ENCODE measurements around the gene CTNNBL1. TPM values are rescaled to one million over a fixed set of nuclear protein-coding genes. Genes with fewer than 3 reads are reported as not detected.

The CTNNBL1 gene
- total RNA-seq, 2 experiments from 2014 or later, result 64.3 to 64.6 TPM

- Mint-ChIP-seq H3K27ac (no peak overlapping the region), H3K4me3 (no peak overlapping the region), H3K27me3 (no peaks in the 10 kb centered on the region), H3K4me1 (no peaks in the 10 kb centered on the region), H3K9me3 (no peaks in the 10 kb centered on the region), H3K36me3 (ENCODE audit: low read depth) (peaks cover 33% of the 10 kb centered on the region)
- ChIA-PET CTCF (no interaction called here), POLR2A (no interaction called here)
- DNase-seq, result no peak
Measured at GRCh38 chr20:37797669-37798175, 103.9 kb downstream of the CTNNBL1 start.

DNA sequence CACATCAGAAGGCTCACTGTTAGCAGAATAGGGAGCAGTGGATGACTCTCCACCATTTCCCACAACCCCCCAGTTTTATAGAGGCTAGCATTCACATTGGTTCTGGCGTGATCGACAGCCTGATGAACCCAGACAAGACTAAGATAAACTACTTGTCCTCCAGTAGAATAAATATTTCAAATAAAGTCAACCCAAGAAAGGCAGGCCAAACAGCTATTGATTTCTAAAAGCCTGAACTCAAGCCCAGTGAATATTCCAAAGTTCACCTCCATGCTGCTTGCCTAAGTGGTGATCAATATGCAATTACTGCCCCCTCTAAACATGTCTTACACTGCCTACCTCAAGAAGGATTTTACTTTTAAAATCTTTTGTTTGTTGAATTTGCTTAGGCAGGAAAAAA lies 104.5 kb downstream of the CTNNBL1 start:
- H3K4me3 Mint-ChIP-seq, result no peak overlapping the region
- peaks cover 32% of the 10 kb centered on the region for H3K36me3 Mint-ChIP-seq (ENCODE audit: low read depth)
- H3K27ac Mint-ChIP-seq, result no peak overlapping the region
- H3K4me1 Mint-ChIP-seq, result no peaks in the 10 kb centered on the region
- ChIA-PET CTCF (no interaction called here), POLR2A (no interaction called here)
- DNase-seq, result no peak
- no peaks in the 10 kb centered on the region for H3K27me3 Mint-ChIP-seq
- H3K9me3 Mint-ChIP-seq, result no peaks in the 10 kb centered on the region

DNA sequence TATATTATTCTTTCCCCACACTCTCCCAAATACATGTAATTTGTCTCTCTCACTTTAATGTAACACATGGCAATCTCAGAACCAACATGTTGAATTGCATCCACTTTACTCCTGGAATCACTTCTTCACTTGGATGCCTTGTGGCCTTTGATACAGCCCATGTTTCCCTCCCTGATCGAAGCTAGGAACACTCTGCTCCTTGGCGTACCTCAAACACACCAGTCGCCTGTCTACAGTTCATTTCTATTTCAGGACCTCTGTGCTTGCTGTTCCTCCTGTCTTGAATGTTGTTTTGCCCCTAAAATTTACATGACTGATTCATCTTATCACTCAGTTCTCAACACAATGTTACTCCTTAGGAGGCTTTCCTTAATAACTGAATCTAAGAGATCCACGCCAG lies 106.8 kb downstream of the CTNNBL1 start:
- H3K27ac Mint-ChIP-seq, result no peak overlapping the region
- ChIA-PET POLR2A (no interaction called here), CTCF (no interaction called here)
- DNase-seq, result no peak
- H3K4me1 Mint-ChIP-seq, result peaks cover 1% of the 10 kb centered on the region
- H3K4me3 Mint-ChIP-seq, result no peak overlapping the region
- H3K36me3 Mint-ChIP-seq (ENCODE audit: low read depth), result peaks cover 29% of the 10 kb centered on the region
- no peaks in the 10 kb centered on the region for H3K9me3 Mint-ChIP-seq
- no peaks in the 10 kb centered on the region for H3K27me3 Mint-ChIP-seq

GRCh38 chr20:37801921-37802320 lies 108.1 kb downstream of the CTNNBL1 start:
- no peak for DNase-seq
- Mint-ChIP-seq H3K9me3 (no peaks in the 10 kb centered on the region), H3K4me1 (peaks cover 1% of the 10 kb centered on the region), H3K27me3 (no peaks in the 10 kb centered on the region), H3K4me3 (no peak overlapping the region), H3K27ac (no peak overlapping the region), H3K36me3 (ENCODE audit: low read depth) (peaks cover 21% of the 10 kb centered on the region)
- ChIA-PET POLR2A (no interaction called here), CTCF (no interaction called here)

GRCh38 chr20:37803438-37804307 lies 109.8 kb downstream of the CTNNBL1 start:
- ChIA-PET POLR2A (no interaction called here), CTCF (no interaction called here)
- Mint-ChIP-seq H3K27me3 (no peaks in the 10 kb centered on the region), H3K4me3 (no peak overlapping the region), H3K36me3 (ENCODE audit: low read depth) (peaks cover 20% of the 10 kb centered on the region), H3K9me3 (no peaks in the 10 kb centered on the region), H3K4me1 (peaks cover 1% of the 10 kb centered on the region), H3K27ac (no peak overlapping the region)
- DNase-seq, result no peak

- DNase-seq, result no peak
- H3K27ac Mint-ChIP-seq, result no peak overlapping the region
- no peak overlapping the region for H3K4me3 Mint-ChIP-seq
- H3K4me1 Mint-ChIP-seq, result peaks cover 1% of the 10 kb centered on the region
- peaks cover 21% of the 10 kb centered on the region for H3K36me3 Mint-ChIP-seq (ENCODE audit: low read depth)
- CTCF ChIA-PET, result no interaction called here
- no peaks in the 10 kb centered on the region for H3K27me3 Mint-ChIP-seq
- POLR2A ChIA-PET, result no interaction called here
- no peaks in the 10 kb centered on the region for H3K9me3 Mint-ChIP-seq
Measured at GRCh38 chr20:37804584-37805566, 111.0 kb downstream of the CTNNBL1 start.

- ChIA-PET CTCF (no interaction called here), POLR2A (interaction anchor here (1.2 kb wide), 1 partner anchor 13 kb away, joined by 3 read pairs; no protein-coding TSS in a partner anchor)
- H3K9me3 Mint-ChIP-seq, result no peaks in the 10 kb centered on the region
Measured at GRCh38 chr20:37807471-37808232, 113.8 kb downstream of the CTNNBL1 start.

GRCh38 chr20:37808233-37809070 lies 114.6 kb downstream of the CTNNBL1 start:
- DNase-seq, result no peak
- POLR2A ChIA-PET, result interaction anchor here (1.2 kb wide), 1 partner anchor 14 kb away, joined by 3 read pairs; no protein-coding TSS in a partner anchor
- peaks cover 1% of the 10 kb centered on the region for H3K4me1 Mint-ChIP-seq
- H3K9me3 Mint-ChIP-seq, result no peaks in the 10 kb centered on the region
- CTCF ChIA-PET, result no interaction called here
- H3K27ac Mint-ChIP-seq, result no peak overlapping the region
- no peak overlapping the region for H3K4me3 Mint-ChIP-seq
- H3K36me3 Mint-ChIP-seq (ENCODE audit: low read depth), result peaks cover 19% of the 10 kb centered on the region
- H3K27me3 Mint-ChIP-seq, result no peaks in the 10 kb centered on the region

More at GRCh38 chr20:37807471-37808232, 113.8 kb downstream of the CTNNBL1 start:
- DNase-seq, result no peak
- peaks cover 22% of the 10 kb centered on the region for H3K36me3 Mint-ChIP-seq (ENCODE audit: low read depth)
- H3K27me3 Mint-ChIP-seq, result no peaks in the 10 kb centered on the region
- no peak overlapping the region for H3K27ac Mint-ChIP-seq
- H3K4me1 Mint-ChIP-seq, result peaks cover 1% of the 10 kb centered on the region
- no peak overlapping the region for H3K4me3 Mint-ChIP-seq

DNA sequence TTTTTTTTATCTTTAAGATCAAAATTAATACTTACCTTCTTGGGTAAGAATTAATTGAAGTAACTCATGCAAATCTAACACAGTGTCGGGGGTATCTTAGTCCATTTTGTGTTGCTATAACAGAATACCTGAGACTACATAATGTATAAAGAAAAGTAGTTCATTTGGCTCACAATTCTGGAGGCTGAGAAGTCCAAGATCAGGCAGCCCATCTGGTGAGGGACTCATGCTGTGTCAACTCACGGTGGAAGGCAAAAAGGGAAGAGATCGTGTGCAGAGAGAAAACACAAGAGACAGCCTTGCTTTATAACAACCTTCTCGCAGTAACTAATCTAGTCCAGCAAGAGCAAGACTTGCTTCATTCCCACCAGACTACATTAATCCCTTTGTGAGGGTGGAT lies 116.2 kb downstream of the CTNNBL1 start:
- Mint-ChIP-seq H3K27ac (no peak overlapping the region), H3K4me3 (no peak overlapping the region), H3K36me3 (ENCODE audit: low read depth) (peaks cover 13% of the 10 kb centered on the region), H3K9me3 (no peaks in the 10 kb centered on the region), H3K27me3 (no peaks in the 10 kb centered on the region), H3K4me1 (no peaks in the 10 kb centered on the region)
- DNase-seq, result no peak
- CTCF ChIA-PET, result no interaction called here
- POLR2A ChIA-PET, result no interaction called here

- Mint-ChIP-seq H3K27ac (no peak overlapping the region), H3K4me1 (no peaks in the 10 kb centered on the region), H3K27me3 (no peaks in the 10 kb centered on the region), H3K4me3 (no peak overlapping the region), H3K9me3 (no peaks in the 10 kb centered on the region), H3K36me3 (ENCODE audit: low read depth) (peaks cover 4% of the 10 kb centered on the region)
- no peak for DNase-seq
- ChIA-PET CTCF (no interaction called here), POLR2A (no interaction called here)
Measured at GRCh38 chr20:37816003-37816402, 122.2 kb downstream of the CTNNBL1 start.

DNA sequence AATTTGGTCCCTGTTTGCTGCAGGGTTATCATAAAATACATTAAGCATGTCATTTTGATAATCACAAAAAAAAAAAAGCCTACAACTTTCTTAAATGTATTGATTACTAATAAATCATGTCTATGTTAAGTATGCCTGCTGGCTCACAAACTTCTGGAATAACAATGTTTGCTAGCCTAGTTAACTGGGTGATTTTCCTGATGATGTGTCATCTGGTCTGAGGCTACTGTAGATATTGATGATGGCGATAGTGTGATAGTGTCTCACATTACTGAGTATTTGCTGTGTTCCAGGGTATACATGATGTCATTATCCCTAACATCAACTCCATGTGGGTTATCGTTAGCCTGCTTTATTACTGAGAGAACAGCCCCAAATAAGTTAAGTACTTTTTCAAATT lies 122.9 kb downstream of the CTNNBL1 start:
- no peak for DNase-seq
- POLR2A ChIA-PET, result no interaction called here

GRCh38 chr20:37821696-37822095 lies 127.9 kb downstream of the CTNNBL1 start:
- no peaks in the 10 kb centered on the region for H3K4me1 Mint-ChIP-seq
- no peak overlapping the region for H3K4me3 Mint-ChIP-seq
- no peaks in the 10 kb centered on the region for H3K27me3 Mint-ChIP-seq
- peaks cover 4% of the 10 kb centered on the region for H3K36me3 Mint-ChIP-seq (ENCODE audit: low read depth)
- no peaks in the 10 kb centered on the region for H3K9me3 Mint-ChIP-seq
- H3K27ac Mint-ChIP-seq, result no peak overlapping the region
- no peak for DNase-seq
- ChIA-PET POLR2A (no interaction called here), CTCF (no interaction called here)

More for the DNA sequence above, 122.9 kb downstream of the CTNNBL1 start:
- Mint-ChIP-seq H3K27me3 (no peaks in the 10 kb centered on the region), H3K9me3 (no peaks in the 10 kb centered on the region), H3K4me1 (no peaks in the 10 kb centered on the region), H3K36me3 (ENCODE audit: low read depth) (peaks cover 4% of the 10 kb centered on the region), H3K27ac (no peak overlapping the region), H3K4me3 (no peak overlapping the region)
- CTCF ChIA-PET, result no interaction called here
